B cell (primary cell): Measurements from ENCODE around the gene LBR. TPM values are rescaled to one million over a fixed set of nuclear protein-coding genes. Genes with fewer than 3 reads are reported as not detected.

Source experiments
- ATAC-seq: fragments of 200-7000 bp; cut with Tn5 transposase; one replicate; pipeline ENCODE4 v1.10.0; 2021; ENCODE audit warnings: low read depth, mild to moderate bottlenecking, moderate number of reproducible peaks, moderate library complexity
- CTCF ChIA-PET: fragments of 350-600 bp; sonication (Branson Sonifier 250); formaldehyde crosslinking; loops from one replicate; lab custom pipeline; 2021; ENCODE audit warnings: antibody characterized with exemption, inconsistent platforms; lab: Charles Lee
- POLR2A ChIA-PET: fragments of 350-600 bp; sonication (Branson Sonifier 250); formaldehyde crosslinking; loops from one replicate; lab custom pipeline; 2021; ENCODE audit warnings: antibody characterized with exemption; lab: Charles Lee
- DNase-seq: peaks from one replicate; pipeline ENCODE4 v3.0.0; 2013
- H2AFZ ChIP-seq: 2 replicates; pipeline ENCODE4 v1.6.1; 2012; ENCODE audit warnings: mild to moderate bottlenecking, low read depth, low read length; ENCODE audit not compliant: insufficient read depth, poor library complexity, severe bottlenecking
- H3K27ac ChIP-seq, 2 donors: 1 replicate in 1 of 2; 2 replicates in 1 of 2; pipeline ENCODE4 v1.5.1; 2012 to 2013; ENCODE audit warnings: low read length in 2 of 2, mild to moderate bottlenecking in 2 of 2, moderate library complexity in 1 of 2
- H3K27me3 ChIP-seq, 4 experiments: fragments of 200-600 bp in 1 of 4; sonication (generic) in 1 of 4; replicated peaks in 1 of 4; 1 replicate in 2 of 4; 2 replicates in 2 of 4; pipeline versions ENCODE4 v1.6.1 to v1.7.0; 2013 to 2016; ENCODE audit warnings: low read length in 3 of 4, mild to moderate bottlenecking in 2 of 4, mixed read lengths in 1 of 4, moderate library complexity in 1 of 4; ENCODE audit not compliant: insufficient read depth in 4 of 4, control insufficient read depth in 3 of 4; ENCODE audit errors: control extremely low read depth in 1 of 4
- H3K36me3 ChIP-seq, 2 experiments: replicated peaks in 1 of 2; 1 replicate in 1 of 2; 2 replicates in 1 of 2; pipeline versions ENCODE4 v1.6.1 to v1.7.1; 2013; ENCODE audit warnings: low read length in 1 of 2; ENCODE audit not compliant: insufficient read depth in 2 of 2, control insufficient read depth in 1 of 2; ENCODE audit errors: control extremely low read depth in 1 of 2, extremely low read depth in 1 of 2
- H3K4me1 ChIP-seq, 2 donors: fragments of 200-600 bp in 1 of 2; sonication (generic) in 1 of 2; 1 replicate in 1 of 2; 2 replicates in 1 of 2; pipeline versions ENCODE4 v1.5.1 to v1.6.1; 2013 to 2017; ENCODE audit warnings: low read length in 2 of 2; ENCODE audit not compliant: control insufficient read depth in 2 of 2, insufficient read depth in 2 of 2
- H3K4me2 ChIP-seq: replicated peaks from 2 replicates; pipeline ENCODE3; 2012; ENCODE audit warnings: mild to moderate bottlenecking, low read depth, low read length; ENCODE audit not compliant: poor library complexity, severe bottlenecking
- H3K4me3 ChIP-seq, 5 experiments: fragments of 200-600 bp in 1 of 5; sonication (generic) in 1 of 5; 1 replicate in 3 of 5; 2 replicates in 2 of 5; pipeline versions ENCODE4 v1.5.1 to v1.7.0; 2011 to 2016; ENCODE audit warnings: low read length in 4 of 5, mild to moderate bottlenecking in 4 of 5, low read depth in 2 of 5, control low read depth in 1 of 5, moderate library complexity in 1 of 5; ENCODE audit not compliant: insufficient read depth in 1 of 5; ENCODE audit errors: control extremely low read depth in 1 of 5, extremely low read depth in 1 of 5
- H3K79me2 ChIP-seq: fragments of 200-600 bp; sonication (generic); one replicate; pipeline ENCODE4 v1.6.0; 2016; ENCODE audit warnings: low read length; ENCODE audit not compliant: control insufficient read depth, insufficient read depth
- H3K9ac ChIP-seq: fragments of 200-600 bp; sonication (generic); 2 replicates; pipeline ENCODE4 v1.6.1; 2017; ENCODE audit warnings: mild to moderate bottlenecking, low read length, moderate library complexity
- H3K9me3 ChIP-seq, 3 donors: one replicate each; pipeline versions ENCODE4 v1.6.1 to v1.7.1; 2013; ENCODE audit warnings: low read length in 2 of 3; ENCODE audit not compliant: control insufficient read depth in 2 of 3, insufficient read depth in 1 of 3; ENCODE audit errors: control extremely low read depth in 1 of 3
- H4K20me1 ChIP-seq: 2 replicates; pipeline ENCODE4 v1.6.0; 2012; ENCODE audit warnings: mild to moderate bottlenecking, low read length; ENCODE audit not compliant: insufficient read depth, control insufficient read depth, poor library complexity, severe bottlenecking
- H3K27ac Mint-ChIP-seq: one replicate; pipeline ENCODE4 v1.8.0; 2021; ENCODE audit warnings: mixed read lengths
- H3K27me3 Mint-ChIP-seq: one replicate; pipeline ENCODE4 v1.8.0; 2021; ENCODE audit warnings: mixed read lengths
- H3K4me1 Mint-ChIP-seq: one replicate; pipeline ENCODE4 v1.8.0; 2021; ENCODE audit warnings: mixed read lengths
- H3K4me3 Mint-ChIP-seq: one replicate; pipeline ENCODE4 v1.8.0; 2021; ENCODE audit warnings: mixed read lengths
- H3K9me3 Mint-ChIP-seq: one replicate; pipeline ENCODE4 v1.8.0; 2022; ENCODE audit warnings: mixed read lengths; ENCODE audit not compliant: insufficient read depth
- CTCF ChIP-seq: fragments of 200-600 bp; IDR thresholded peaks from one replicate; pipeline ENCODE4 v1.8.0; 2022; ENCODE audit warnings: antibody characterized with exemption, mild to moderate bottlenecking
- EZH2 ChIP-seq: IDR thresholded peaks from 2 replicates; pipeline ENCODE4 v1.6.1; 2012; ENCODE audit warnings: borderline replicate concordance, low read depth, mild to moderate bottlenecking, moderate library complexity, low read length; ENCODE audit not compliant: insufficient read depth, poor library complexity, severe bottlenecking
- WGBS: methylation state at CpG from one replicate; pipeline ENCODE4 v1.1.5; 2013; ENCODE audit warnings: missing lambda C conversion rate; ENCODE audit not compliant: insufficient coverage; 5-methylcytosine and 5-hydroxymethylcytosine counted together
- intact Hi-C: fragments of 100-400 bp; cut with micrococcal nuclease; formaldehyde crosslinking; loops from one replicate; pipeline ENCODE4 v1.10.0; 2022
- polyA plus RNA-seq: library from polyadenylated mRNA; depleted of rRNA; stranded (reverse); fragments of >200 nt; gene quantifications from 2 replicates; pipeline ENCODE4 v1.2.3, GENCODE V29; 2012
- total RNA-seq, 2 donors: library from RNA; stranded (reverse); fragments of 120-200 nt in 1 of 2; gene quantifications; 1 replicate in 1 of 2; 2 replicates in 1 of 2; pipeline versions ENCODE4 v1.2.3 to v1.2.4, GENCODE V29; 2013 to 2022

LBR gene
- total and polyA plus RNA-seq, 2 donors (not counting 1 experiment from before 2014, with no cell fraction given) = 19.3 to 167 TPM

DNA sequence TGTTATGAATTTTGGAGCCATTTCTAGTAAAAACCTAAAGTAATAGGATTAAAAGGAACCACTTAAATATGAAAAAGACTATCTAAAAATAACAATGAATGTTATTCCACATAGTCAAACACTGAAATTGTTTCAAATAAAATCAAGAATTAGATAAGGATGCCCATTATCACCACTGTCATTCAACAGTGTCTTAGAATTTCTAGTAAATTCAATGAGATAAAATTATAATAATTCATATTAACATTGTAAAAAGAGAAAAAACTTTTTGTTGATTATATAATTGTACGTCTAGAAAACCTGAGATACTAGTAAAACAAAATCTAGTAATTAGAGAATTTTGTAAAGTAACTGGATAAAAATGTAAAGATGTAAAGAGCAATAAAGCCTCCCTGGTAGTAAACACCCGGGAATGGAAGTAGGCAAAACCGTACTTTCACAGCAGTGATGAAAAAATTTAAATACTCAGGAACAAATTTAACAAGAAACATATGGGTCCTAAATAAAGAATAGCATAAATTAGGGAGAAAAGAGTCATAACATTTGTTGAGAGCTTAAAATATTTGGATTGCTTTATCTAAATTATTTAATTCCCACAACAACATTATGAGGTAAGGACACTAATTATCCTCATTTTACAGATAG lies 56.4 kb downstream of the LBR start:
- Histone ChIP-seq H3K27me3 (no peaks in the 10 kb centered on the region), H4K20me1 (no peaks in the 10 kb centered on the region), H3K4me3 (no peak overlapping the region), H3K27ac (no peak overlapping the region), H3K79me2 (no peaks in the 10 kb centered on the region), H3K36me3 (no peaks in the 10 kb centered on the region), H3K4me1 (no peaks in the 10 kb centered on the region), H3K9me3 (no peaks in the 10 kb centered on the region), H3K9ac (no peak overlapping the region), H3K4me2 (no peak overlapping the region), H2AFZ (no peak overlapping the region)
- intact Hi-C loops = no loop called here
- Mint-ChIP-seq H3K9me3 (no peaks in the 10 kb centered on the region), H3K4me1 (no peaks in the 10 kb centered on the region), H3K27me3 (peaks cover 8% of the 10 kb centered on the region), H3K4me3 (no peak overlapping the region), H3K27ac (no peak overlapping the region)
- ATAC-seq (no peak), DNase-seq (no peak)
- ChIA-PET POLR2A (no interaction called here), CTCF (no interaction called here)
- whole genome bisulfite sequencing = no CpG with 5 or more reads among the region's 3 CpGs
- TF ChIP-seq EZH2 (no peak), CTCF (no peak)

GRCh38 chr1:225368036-225368552 lies 59.7 kb downstream of the LBR start:
- H3K27me3 ChIP-seq = no peaks in the 10 kb centered on the region
- no peak overlapping the region for H3K4me3 ChIP-seq
- no peaks in the 10 kb centered on the region for H3K79me2 ChIP-seq
- H3K9ac ChIP-seq = no peak overlapping the region
- TF ChIP-seq EZH2 (no peak), CTCF (no peak)
- Mint-ChIP-seq H3K4me3 (no peak overlapping the region), H3K27me3 (peaks cover 11% of the 10 kb centered on the region), H3K9me3 (no peaks in the 10 kb centered on the region), H3K27ac (no peak overlapping the region), H3K4me1 (peaks cover 2% of the 10 kb centered on the region)
- ChIA-PET POLR2A (interaction anchor here (0.6 kb wide), 1 partner anchor 27 kb away, joined by 8 read pairs; no protein-coding TSS in a partner anchor), CTCF (no interaction called here)
- no CpG with 5 or more reads among the region's 3 CpGs for WGBS
- no peaks in the 10 kb centered on the region for H4K20me1 ChIP-seq
- H2AFZ ChIP-seq = no peak overlapping the region
- no peaks in the 10 kb centered on the region for H3K36me3 ChIP-seq
- no peak overlapping the region for H3K27ac ChIP-seq
- H3K4me1 ChIP-seq = no peaks in the 10 kb centered on the region
- no peaks in the 10 kb centered on the region for H3K9me3 ChIP-seq
- intact Hi-C loops = no loop called here
- DNase-seq (no peak), ATAC-seq (no peak)
- H3K4me2 ChIP-seq = no peak overlapping the region
